ENCODE data around the gene DCAF6. TPM values are rescaled to one million over a fixed set of nuclear protein-coding genes. Genes with fewer than 3 reads are reported as not detected.

The DCAF6 gene
- total RNA-seq, 1 donor from 2014 or later, result 28.1 TPM

DNA sequence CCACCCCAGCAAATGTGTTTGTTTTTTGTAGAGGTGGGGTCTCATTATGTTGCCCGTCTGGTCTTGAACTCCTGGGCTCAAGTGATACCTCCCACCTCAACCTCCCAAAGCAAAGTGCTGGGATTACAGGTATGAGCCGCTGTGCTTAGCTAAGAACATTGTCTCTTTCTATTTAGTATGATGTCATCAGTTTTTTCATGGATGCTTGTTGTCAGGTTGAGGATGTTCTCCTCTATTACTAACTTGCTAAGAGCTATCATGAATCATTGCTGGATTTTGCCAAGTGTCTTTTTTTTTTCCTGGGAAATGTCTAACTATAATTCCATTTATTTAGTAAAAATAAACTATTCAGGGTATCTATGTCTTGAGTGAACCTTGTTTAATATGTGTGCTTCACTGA is 19.4 kb downstream of the DCAF6 start:
- TF ChIP-seq, protein P1, sequence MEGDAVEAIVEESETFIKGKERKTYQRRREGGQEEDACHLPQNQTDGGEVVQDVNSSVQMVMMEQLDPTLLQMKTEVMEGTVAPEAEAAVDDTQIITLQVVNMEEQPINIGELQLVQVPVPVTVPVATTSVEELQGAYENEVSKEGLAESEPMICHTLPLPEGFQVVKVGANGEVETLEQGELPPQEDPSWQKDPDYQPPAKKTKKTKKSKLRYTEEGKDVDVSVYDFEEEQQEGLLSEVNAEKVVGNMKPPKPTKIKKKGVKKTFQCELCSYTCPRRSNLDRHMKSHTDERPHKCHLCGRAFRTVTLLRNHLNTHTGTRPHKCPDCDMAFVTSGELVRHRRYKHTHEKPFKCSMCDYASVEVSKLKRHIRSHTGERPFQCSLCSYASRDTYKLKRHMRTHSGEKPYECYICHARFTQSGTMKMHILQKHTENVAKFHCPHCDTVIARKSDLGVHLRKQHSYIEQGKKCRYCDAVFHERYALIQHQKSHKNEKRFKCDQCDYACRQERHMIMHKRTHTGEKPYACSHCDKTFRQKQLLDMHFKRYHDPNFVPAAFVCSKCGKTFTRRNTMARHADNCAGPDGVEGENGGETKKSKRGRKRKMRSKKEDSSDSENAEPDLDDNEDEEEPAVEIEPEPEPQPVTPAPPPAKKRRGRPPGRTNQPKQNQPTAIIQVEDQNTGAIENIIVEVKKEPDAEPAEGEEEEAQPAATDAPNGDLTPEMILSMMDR (IDR thresholded peaks at IDR 0.05; ENCODE audit: partially characterized antibody, unreplicated experiment), result no peak
- Mint-ChIP-seq H3K4me1 (ENCODE audit: low read depth, unreplicated experiment) (peaks cover 6% of the 10 kb centered on the region), H3K4me3 (ENCODE audit: unreplicated experiment) (no peak overlapping the region), H3K36me3 (ENCODE audit: unreplicated experiment) (no peaks in the 10 kb centered on the region), H3K9me3 (ENCODE audit: unreplicated experiment) (peaks cover 4% of the 10 kb centered on the region), H3K27me3 (ENCODE audit: unreplicated experiment) (peaks cover 2% of the 10 kb centered on the region), H3K27ac (ENCODE audit: unreplicated experiment) (no peak overlapping the region)
- no peak for DNase-seq

DNA sequence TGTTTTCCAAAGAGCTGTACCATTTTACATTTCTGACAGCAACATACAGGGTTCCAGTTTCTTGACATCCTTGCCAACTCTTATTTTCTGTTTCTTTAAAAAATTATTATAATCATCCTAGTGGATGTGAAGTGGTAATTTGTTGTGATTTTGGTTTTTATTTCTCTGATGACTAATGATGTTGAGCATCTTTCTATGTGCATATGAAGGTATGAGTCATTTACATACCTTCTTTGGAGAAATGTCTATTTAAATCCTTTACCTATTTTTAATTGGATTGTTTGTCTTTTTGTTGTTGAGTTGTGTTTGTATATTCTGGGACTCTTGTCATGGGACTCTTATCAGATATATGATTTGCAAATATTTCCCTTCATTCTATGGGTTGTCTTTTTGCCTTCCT is 21.2 kb downstream of the DCAF6 start:
- H3K36me3 Mint-ChIP-seq (ENCODE audit: unreplicated experiment), result no peaks in the 10 kb centered on the region
- peaks cover 5% of the 10 kb centered on the region for H3K4me1 Mint-ChIP-seq (ENCODE audit: low read depth, unreplicated experiment)
- TF ChIP-seq, protein P1 (IDR thresholded peaks at IDR 0.05; ENCODE audit: partially characterized antibody, unreplicated experiment), result no peak
- H3K9me3 Mint-ChIP-seq (ENCODE audit: unreplicated experiment), result peaks cover 2% of the 10 kb centered on the region
- H3K4me3 Mint-ChIP-seq (ENCODE audit: unreplicated experiment), result no peak overlapping the region
- no peak for DNase-seq
- H3K27me3 Mint-ChIP-seq (ENCODE audit: unreplicated experiment), result no peaks in the 10 kb centered on the region
- H3K27ac Mint-ChIP-seq (ENCODE audit: unreplicated experiment), result no peak overlapping the region

DNA sequence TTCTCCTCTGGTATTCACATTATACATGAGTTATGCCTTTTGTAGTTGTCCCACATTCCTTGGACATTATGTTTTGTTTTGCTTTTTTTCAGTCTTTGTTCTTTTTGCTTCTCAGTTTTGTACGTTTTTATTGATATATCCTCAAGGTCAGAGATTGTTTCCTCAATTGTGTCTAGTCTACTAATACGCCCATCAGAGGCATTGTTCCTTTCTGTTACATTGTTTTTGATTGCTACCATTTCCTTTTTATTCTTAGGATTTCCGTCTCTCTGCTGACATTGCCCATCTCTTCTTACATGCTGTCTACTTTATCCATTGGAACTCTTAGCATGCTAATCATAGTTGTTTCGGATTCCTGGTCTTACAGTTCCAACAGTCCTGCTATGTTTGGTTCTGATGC is 28.2 kb downstream of the DCAF6 start:
- Mint-ChIP-seq H3K36me3 (ENCODE audit: unreplicated experiment) (no peaks in the 10 kb centered on the region), H3K4me3 (ENCODE audit: unreplicated experiment) (no peak overlapping the region), H3K27ac (ENCODE audit: unreplicated experiment) (no peak overlapping the region), H3K4me1 (ENCODE audit: low read depth, unreplicated experiment) (no peaks in the 10 kb centered on the region), H3K9me3 (ENCODE audit: unreplicated experiment) (peaks cover 1% of the 10 kb centered on the region), H3K27me3 (ENCODE audit: unreplicated experiment) (peaks cover 2% of the 10 kb centered on the region)
- DNase-seq, result no peak
- TF ChIP-seq, protein P1 (IDR thresholded peaks at IDR 0.05; ENCODE audit: partially characterized antibody, unreplicated experiment), result no peak

DNA sequence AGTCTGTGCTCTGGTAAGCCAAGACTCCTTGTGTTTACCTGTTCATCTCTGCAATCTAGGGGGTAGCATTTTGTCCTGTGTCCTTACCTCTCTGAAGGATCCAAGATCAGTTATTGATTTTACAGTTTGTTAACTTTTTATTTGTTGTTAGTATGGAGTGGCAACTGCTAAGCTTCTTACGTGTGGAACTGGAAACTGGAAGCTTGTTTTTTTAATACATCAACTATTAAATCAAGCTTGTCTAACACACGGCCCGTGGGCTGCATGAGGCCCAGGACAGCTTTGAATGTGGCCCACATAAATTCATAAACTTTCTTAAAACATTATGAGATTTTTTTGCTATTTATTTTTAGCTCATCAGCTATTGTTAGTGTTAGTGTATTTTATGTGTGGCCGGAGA is 29.6 kb downstream of the DCAF6 start:
- Mint-ChIP-seq H3K27me3 (ENCODE audit: unreplicated experiment) (peaks cover 2% of the 10 kb centered on the region), H3K4me3 (ENCODE audit: unreplicated experiment) (no peak overlapping the region), H3K4me1 (ENCODE audit: low read depth, unreplicated experiment) (no peaks in the 10 kb centered on the region), H3K36me3 (ENCODE audit: unreplicated experiment) (no peaks in the 10 kb centered on the region), H3K9me3 (ENCODE audit: unreplicated experiment) (peaks cover 1% of the 10 kb centered on the region), H3K27ac (ENCODE audit: unreplicated experiment) (no peak overlapping the region)
- TF ChIP-seq, protein P1 (IDR thresholded peaks at IDR 0.05; ENCODE audit: partially characterized antibody, unreplicated experiment), result no peak
- DNase-seq, result no peak

DNA sequence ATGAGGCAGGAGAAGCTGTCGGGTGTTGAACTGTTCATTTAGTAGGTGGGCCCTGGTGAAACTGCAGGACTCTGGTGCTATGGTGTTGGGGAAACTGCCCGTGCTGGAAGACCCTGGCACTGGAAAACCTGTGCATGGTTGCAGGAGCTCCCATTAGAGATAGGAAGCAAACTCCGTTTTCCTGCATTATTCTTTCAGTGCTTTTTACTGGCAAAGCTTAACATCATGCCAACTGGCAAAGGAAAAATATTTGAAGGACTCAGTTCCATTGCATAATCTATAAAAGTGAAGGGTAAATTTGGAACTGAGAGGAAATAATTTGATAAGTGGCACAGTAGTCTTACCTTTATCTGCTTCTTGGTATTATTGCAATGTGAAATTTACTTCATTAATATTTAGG is 32.1 kb downstream of the DCAF6 start:
- peaks cover 3% of the 10 kb centered on the region for H3K4me1 Mint-ChIP-seq (ENCODE audit: low read depth, unreplicated experiment)
- TF ChIP-seq, protein P1 (IDR thresholded peaks at IDR 0.05; ENCODE audit: partially characterized antibody, unreplicated experiment), result no peak
- H3K27ac Mint-ChIP-seq (ENCODE audit: unreplicated experiment), result no peak overlapping the region
- H3K9me3 Mint-ChIP-seq (ENCODE audit: unreplicated experiment), result peaks cover 1% of the 10 kb centered on the region
- H3K4me3 Mint-ChIP-seq (ENCODE audit: unreplicated experiment), result no peak overlapping the region
- no peaks in the 10 kb centered on the region for H3K36me3 Mint-ChIP-seq (ENCODE audit: unreplicated experiment)
- no peak for DNase-seq
- peaks cover 2% of the 10 kb centered on the region for H3K27me3 Mint-ChIP-seq (ENCODE audit: unreplicated experiment)
